Spinal cord (tissue), 10 donors: Measurements from ENCODE around the gene SCGN. TPM values are rescaled to one million over a fixed set of nuclear protein-coding genes. Genes with fewer than 3 reads are reported as not detected.

Experiments
- DNase-seq, 6 donors: peaks; one replicate each; pipeline versions ENCODE4 v3.0.0 to v3.0.0-alpha.2; 2013 to 2015; ENCODE audit warnings: low spot score in 6 of 6, low read depth in 4 of 6
- H3K27ac ChIP-seq: one replicate; pipeline ENCODE4 v1.5.1; 2013; ENCODE audit warnings: low read depth, low read length, control low read depth
- H3K27me3 ChIP-seq: one replicate; pipeline ENCODE4 v1.6.1; 2013; ENCODE audit warnings: low read length; ENCODE audit not compliant: control insufficient read depth, insufficient read depth
- H3K36me3 ChIP-seq: one replicate; pipeline ENCODE4 v1.6.1; 2013; ENCODE audit warnings: low read length; ENCODE audit not compliant: control insufficient read depth, insufficient read depth
- H3K4me1 ChIP-seq: one replicate; pipeline ENCODE4 v1.6.1; 2013; ENCODE audit warnings: low read length; ENCODE audit not compliant: control insufficient read depth, insufficient read depth
- H3K4me3 ChIP-seq: one replicate; pipeline ENCODE4 v1.5.1; 2013; ENCODE audit warnings: low read depth, low read length, control low read depth
- H3K9me3 ChIP-seq: one replicate; pipeline ENCODE4 v1.6.1; 2013; ENCODE audit warnings: low read length; ENCODE audit not compliant: control insufficient read depth, insufficient read depth
- WGBS: methylation state at CpG from one replicate; pipeline ENCODE4 v1.1.5; 2013; ENCODE audit warnings: missing lambda C conversion rate; ENCODE audit not compliant: insufficient coverage; 5-methylcytosine and 5-hydroxymethylcytosine counted together
- polyA plus RNA-seq, 2 donors: library from polyadenylated mRNA; unstranded; fragments of 120-200 nt; gene quantifications; one replicate each; pipeline ENCODE4 v1.2.1, GENCODE V29; 2013; ENCODE audit not compliant: insufficient read length in 2 of 2
- total RNA-seq, 2 donors: library from RNA; depleted of rRNA in 1 of 2; stranded (reverse); fragments of 120-200 nt in 1 of 2; fragments of >200 nt in 1 of 2; gene quantifications; one replicate each; pipeline versions ENCODE4 v1.2.3 to v1.2.4, GENCODE V29; 2013 to 2014
- donor health status: healthy.

SCGN gene
- total and polyA plus RNA-seq, 4 donors: 1.2 to 2.9 (median 2.2) TPM

GRCh38 chr6:25694366-25694765 is 42.4 kb downstream of the SCGN start:
- Histone ChIP-seq H3K27ac (no peak overlapping the region), H3K36me3 (no peaks in the 10 kb centered on the region), H3K27me3 (no peaks in the 10 kb centered on the region), H3K4me1 (no peaks in the 10 kb centered on the region), H3K4me3 (no peak overlapping the region), H3K9me3 (no peaks in the 10 kb centered on the region)
- 60% methylated on average over 1 of the region's 4 CpGs for WGBS
- DNase-seq: no peak

GRCh38 chr6:25695671-25696070 is 43.7 kb downstream of the SCGN start:
- H3K9me3 ChIP-seq: no peaks in the 10 kb centered on the region
- no peak overlapping the region for H3K4me3 ChIP-seq
- H3K27ac ChIP-seq: no peak overlapping the region
- 80% methylated on average over 1 of the region's 2 CpGs for WGBS
- H3K27me3 ChIP-seq: no peaks in the 10 kb centered on the region
- H3K4me1 ChIP-seq: peaks cover 4% of the 10 kb centered on the region
- H3K36me3 ChIP-seq: no peaks in the 10 kb centered on the region
- DNase-seq: no peak

GRCh38 chr6:25697537-25698340 is 45.7 kb downstream of the SCGN start:
- Histone ChIP-seq H3K36me3 (no peaks in the 10 kb centered on the region), H3K27ac (no peak overlapping the region), H3K9me3 (no peaks in the 10 kb centered on the region), H3K4me1 (peaks cover 4% of the 10 kb centered on the region), H3K4me3 (no peak overlapping the region), H3K27me3 (no peaks in the 10 kb centered on the region)
- no CpG with 5 or more reads among the region's 1 CpG for WGBS
- no peak for DNase-seq

- Histone ChIP-seq H3K9me3 (no peaks in the 10 kb centered on the region), H3K36me3 (no peaks in the 10 kb centered on the region), H3K4me1 (peaks cover 4% of the 10 kb centered on the region), H3K4me3 (no peak overlapping the region), H3K27ac (no peak overlapping the region), H3K27me3 (no peaks in the 10 kb centered on the region)
- WGBS: no CpG with 5 or more reads among the region's 3 CpGs
- DNase-seq: no peak
Observed at GRCh38 chr6:25698631-25699030, 46.6 kb downstream of the SCGN start.

- Histone ChIP-seq H3K27me3 (no peaks in the 10 kb centered on the region), H3K9me3 (no peaks in the 10 kb centered on the region), H3K36me3 (no peaks in the 10 kb centered on the region), H3K27ac (no peak overlapping the region), H3K4me1 (peaks cover 4% of the 10 kb centered on the region), H3K4me3 (no peak overlapping the region)
- no peak for DNase-seq
- WGBS: 100% methylated on average over 2 of the region's 4 CpGs
Observed at GRCh38 chr6:25699649-25700048, 47.6 kb downstream of the SCGN start.

- no peak overlapping the region for H3K4me3 ChIP-seq
- WGBS: 17% methylated on average over 1 of the region's 2 CpGs
- no peaks in the 10 kb centered on the region for H3K9me3 ChIP-seq
- no peaks in the 10 kb centered on the region for H3K36me3 ChIP-seq
- DNase-seq: peak in 4 of 6 donors; percentile 30 to 77 (median 49)
- no peaks in the 10 kb centered on the region for H3K27me3 ChIP-seq
- no peak overlapping the region for H3K27ac ChIP-seq
- peaks cover 4% of the 10 kb centered on the region for H3K4me1 ChIP-seq
Observed at GRCh38 chr6:25700761-25701160, 48.7 kb downstream of the SCGN start.

GRCh38 chr6:25701807-25702206 is 49.8 kb downstream of the SCGN start:
- DNase-seq: no peak
- no peaks in the 10 kb centered on the region for H3K27me3 ChIP-seq
- WGBS: 87% methylated on average over 2 of the region's 3 CpGs
- no peak overlapping the region for H3K4me3 ChIP-seq
- H3K4me1 ChIP-seq: peaks cover 4% of the 10 kb centered on the region
- H3K36me3 ChIP-seq: no peaks in the 10 kb centered on the region
- H3K9me3 ChIP-seq: no peaks in the 10 kb centered on the region
- no peak overlapping the region for H3K27ac ChIP-seq

- no peak overlapping the region for H3K27ac ChIP-seq
- H3K4me1 ChIP-seq: peaks cover 4% of the 10 kb centered on the region
- H3K4me3 ChIP-seq: no peak overlapping the region
- DNase-seq: no peak
- no peaks in the 10 kb centered on the region for H3K36me3 ChIP-seq
- no peaks in the 10 kb centered on the region for H3K27me3 ChIP-seq
- H3K9me3 ChIP-seq: no peaks in the 10 kb centered on the region
- 38% methylated on average over 1 of the region's 3 CpGs for WGBS
Observed at GRCh38 chr6:25703005-25703404, 51.0 kb downstream of the SCGN start.

GRCh38 chr6:25704001-25704400 is 52.0 kb downstream of the SCGN start:
- WGBS: no CpG with 5 or more reads among the region's 3 CpGs
- Histone ChIP-seq H3K27ac (no peak overlapping the region), H3K4me1 (peaks cover 4% of the 10 kb centered on the region), H3K9me3 (no peaks in the 10 kb centered on the region), H3K36me3 (no peaks in the 10 kb centered on the region), H3K27me3 (no peaks in the 10 kb centered on the region), H3K4me3 (no peak overlapping the region)
- no peak for DNase-seq

GRCh38 chr6:25706314-25707014 is 54.4 kb downstream of the SCGN start:
- 77% methylated on average over 5 of the region's 6 CpGs for WGBS
- H3K27me3 ChIP-seq: no peaks in the 10 kb centered on the region
- DNase-seq: peak in 1 of 6 donors; percentile 20
- H3K4me1 ChIP-seq: no peaks in the 10 kb centered on the region
- H3K4me3 ChIP-seq: no peak overlapping the region
- no peaks in the 10 kb centered on the region for H3K9me3 ChIP-seq
- H3K27ac ChIP-seq: no peak overlapping the region
- H3K36me3 ChIP-seq: no peaks in the 10 kb centered on the region
